HepG2 (cell line): ENCODE results near the gene CYB5A. TPM values are rescaled to one million over a fixed set of nuclear protein-coding genes. Genes with fewer than 3 reads are reported as not detected.

Source experiments
- ATF7 ChIP-seq, 2 experiments: fragments of 450-650 bp in 1 of 2; sonication (generic) in 1 of 2; formaldehyde crosslinking in 1 of 2; IDR thresholded peaks; 2 replicates each; pipeline versions ENCODE4 v1.4.0 to v1.6.1; 2016 to 2020; ENCODE audit warnings: antibody characterized with exemption in 1 of 2, mild to moderate bottlenecking in 1 of 2, missing genetic modification reagents in 1 of 2
- BCL6 ChIP-seq: IDR thresholded peaks from 2 replicates; pipeline ENCODE4 v1.6.1; 2016; ENCODE audit warnings: missing genetic modification reagents, missing compliant biosample characterization
- HMG20B ChIP-seq: conservative IDR thresholded peaks from 2 replicates; pipeline ENCODE4 v1.6.1; 2016; ENCODE audit warnings: missing genetic modification reagents, missing compliant biosample characterization
- MED1 ChIP-seq: sonication (generic); formaldehyde crosslinking; IDR thresholded peaks from 2 replicates; pipeline ENCODE4 v1.4.0; 2020; ENCODE audit warnings: missing genetic modification reagents
- NCOA2 ChIP-seq: sonication (generic); formaldehyde crosslinking; IDR thresholded peaks from 2 replicates; pipeline ENCODE4 v1.8.0; 2022; ENCODE audit warnings: inconsistent platforms
- NR2F6 ChIP-seq, 2 experiments: IDR thresholded peaks; 2 replicates each; pipeline ENCODE4 v1.6.1; 2016; ENCODE audit warnings: antibody characterized with exemption in 1 of 2, mild to moderate bottlenecking in 1 of 2
- SOX6 ChIP-seq, 2 experiments: fragments of 450-650 bp in 1 of 2; sonication (generic) in 1 of 2; formaldehyde crosslinking in 1 of 2; IDR thresholded peaks; 2 replicates each; pipeline versions ENCODE4 v1.4.0 to v1.6.1; 2017 to 2020; ENCODE audit warnings: antibody characterized with exemption in 1 of 2, mild to moderate bottlenecking in 1 of 2, missing genetic modification reagents in 1 of 2
- ZNF720 ChIP-seq: sonication (generic); formaldehyde crosslinking; IDR thresholded peaks from 2 replicates; pipeline ENCODE4 v1.4.0; 2020; ENCODE audit warnings: missing genetic modification reagents
- polyA plus RNA-seq, 8 experiments: library from polyadenylated mRNA; depleted of rRNA in 3 of 8; stranded (reverse) in 7 of 8; unstranded in 1 of 8; fragments of >200 nt; fragmentation: Illumina TruSeq in 4 of 8; extraction: Trizol in 4 of 8; gene quantifications; 2 replicates each; pipeline versions ENCODE4 v1.2.1 to v1.2.3, GENCODE V29; 2011 to 2016; ENCODE audit warnings: low read depth in 4 of 8, missing spikeins in 1 of 8, mixed read lengths in 1 of 8; ENCODE audit not compliant: insufficient read depth in 1 of 8
- total RNA-seq, 5 experiments: library from RNA; depleted of rRNA; stranded (reverse); fragments of >200 nt; fragmentation: Illumina TruSeq; extraction: Trizol; gene quantifications; 2 replicates each; pipeline ENCODE4 v1.2.3, GENCODE V29; 2016; ENCODE audit warnings: low read depth in 1 of 5
- TF ChIP-seq, protein P1 (sequence below), 2 experiments: sonication (generic) in 1 of 2; formaldehyde crosslinking in 1 of 2; IDR thresholded peaks; 2 replicates each; pipeline versions ENCODE4 v1.4.0 to v1.6.1; 2016 to 2020; ENCODE audit warnings: borderline replicate concordance in 1 of 2, low read depth in 1 of 2, mild to moderate bottlenecking in 1 of 2, missing genetic modification reagents in 1 of 2
- TF ChIP-seq, protein P2 (sequence below): sonication (generic); formaldehyde crosslinking; IDR thresholded peaks from 2 replicates; pipeline ENCODE4 v1.8.1; 2023; ENCODE audit warnings: mild to moderate bottlenecking, missing genetic modification reagents
- TF ChIP-seq, protein P3 (sequence below): IDR thresholded peaks from 2 replicates; pipeline ENCODE4 v1.4.0; 2020; ENCODE audit warnings: mild to moderate bottlenecking, missing genetic modification reagents
- TF ChIP-seq, protein P4 (sequence below): sonication (generic); formaldehyde crosslinking; IDR thresholded peaks from 2 replicates; pipeline ENCODE4 v1.4.0; 2020; ENCODE audit warnings: missing genetic modification reagents, borderline replicate concordance

CYB5A gene
- total and polyA plus RNA-seq, 2 of the 13 experiments (the other 11 are each of a cell fraction or from before 2014, with no cell fraction given), result 215 to 356 TPM

DNA sequence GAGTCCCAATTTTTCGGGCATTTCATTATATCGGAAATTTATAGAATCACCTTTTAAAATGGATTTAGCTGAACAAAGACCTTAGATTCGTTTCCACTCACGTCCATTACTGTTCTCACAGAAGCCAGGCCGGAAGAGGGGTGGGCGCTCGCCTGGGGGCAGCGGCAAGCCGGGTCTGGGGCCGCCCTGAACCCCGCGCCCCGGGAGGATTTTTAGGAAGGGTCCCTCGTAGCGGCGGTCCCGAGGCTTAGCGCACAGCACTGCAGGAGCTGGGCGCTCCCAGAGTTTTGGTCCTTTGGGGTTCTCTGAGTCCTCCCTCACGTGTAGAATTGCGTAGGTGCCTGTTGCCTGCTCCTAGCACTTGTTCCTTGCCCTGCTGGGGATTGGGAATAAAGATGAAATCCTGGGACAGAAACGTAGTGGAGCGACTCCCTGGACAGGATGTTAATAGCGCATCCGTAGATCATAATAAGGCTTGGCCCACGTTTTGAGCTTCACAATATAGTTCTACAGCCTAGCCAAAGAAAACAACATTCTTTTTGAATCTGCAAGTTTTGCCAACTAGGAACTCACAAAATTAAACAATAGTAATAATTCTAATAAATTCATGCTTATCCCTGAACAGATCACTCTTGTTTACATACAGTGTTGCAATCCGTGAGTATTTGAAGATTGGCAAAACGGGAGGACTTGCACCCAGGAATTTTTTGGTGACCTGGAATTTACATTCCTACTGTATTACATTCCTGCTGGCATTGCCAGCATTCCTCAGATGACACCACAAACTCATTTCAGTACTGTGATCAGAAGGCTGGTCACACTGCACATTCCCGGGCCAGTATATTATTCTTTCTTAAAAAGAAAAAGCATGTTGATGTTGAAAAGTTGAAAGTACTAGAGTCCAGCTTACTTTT lies 24.8 kb upstream of the CYB5A start (continued):
- TF ChIP-seq, protein P1, sequence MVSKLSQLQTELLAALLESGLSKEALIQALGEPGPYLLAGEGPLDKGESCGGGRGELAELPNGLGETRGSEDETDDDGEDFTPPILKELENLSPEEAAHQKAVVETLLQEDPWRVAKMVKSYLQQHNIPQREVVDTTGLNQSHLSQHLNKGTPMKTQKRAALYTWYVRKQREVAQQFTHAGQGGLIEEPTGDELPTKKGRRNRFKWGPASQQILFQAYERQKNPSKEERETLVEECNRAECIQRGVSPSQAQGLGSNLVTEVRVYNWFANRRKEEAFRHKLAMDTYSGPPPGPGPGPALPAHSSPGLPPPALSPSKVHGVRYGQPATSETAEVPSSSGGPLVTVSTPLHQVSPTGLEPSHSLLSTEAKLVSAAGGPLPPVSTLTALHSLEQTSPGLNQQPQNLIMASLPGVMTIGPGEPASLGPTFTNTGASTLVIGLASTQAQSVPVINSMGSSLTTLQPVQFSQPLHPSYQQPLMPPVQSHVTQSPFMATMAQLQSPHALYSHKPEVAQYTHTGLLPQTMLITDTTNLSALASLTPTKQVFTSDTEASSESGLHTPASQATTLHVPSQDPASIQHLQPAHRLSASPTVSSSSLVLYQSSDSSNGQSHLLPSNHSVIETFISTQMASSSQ (IDR thresholded peaks at IDR 0.05; ENCODE audit: low read depth), result peak; percentile 56; the same call in 1 of the 2 replicates
- TF ChIP-seq, protein P1 (CRISPR knock-in tag; IDR thresholded peaks at IDR 0.05; ENCODE audit: borderline replicate concordance), result 0 out of 2 replicates have a peak, but pooled peaks have one; percentile 18
- TF ChIP-seq, protein P2, sequence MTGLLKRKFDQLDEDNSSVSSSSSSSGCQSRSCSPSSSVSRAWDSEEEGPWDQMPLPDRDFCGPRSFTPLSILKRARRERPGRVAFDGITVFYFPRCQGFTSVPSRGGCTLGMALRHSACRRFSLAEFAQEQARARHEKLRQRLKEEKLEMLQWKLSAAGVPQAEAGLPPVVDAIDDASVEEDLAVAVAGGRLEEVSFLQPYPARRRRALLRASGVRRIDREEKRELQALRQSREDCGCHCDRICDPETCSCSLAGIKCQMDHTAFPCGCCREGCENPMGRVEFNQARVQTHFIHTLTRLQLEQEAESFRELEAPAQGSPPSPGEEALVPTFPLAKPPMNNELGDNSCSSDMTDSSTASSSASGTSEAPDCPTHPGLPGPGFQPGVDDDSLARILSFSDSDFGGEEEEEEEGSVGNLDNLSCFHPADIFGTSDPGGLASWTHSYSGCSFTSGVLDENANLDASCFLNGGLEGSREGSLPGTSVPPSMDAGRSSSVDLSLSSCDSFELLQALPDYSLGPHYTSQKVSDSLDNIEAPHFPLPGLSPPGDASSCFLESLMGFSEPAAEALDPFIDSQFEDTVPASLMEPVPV (CRISPR knock-in tag), result no peak
- TF ChIP-seq, protein P3, sequence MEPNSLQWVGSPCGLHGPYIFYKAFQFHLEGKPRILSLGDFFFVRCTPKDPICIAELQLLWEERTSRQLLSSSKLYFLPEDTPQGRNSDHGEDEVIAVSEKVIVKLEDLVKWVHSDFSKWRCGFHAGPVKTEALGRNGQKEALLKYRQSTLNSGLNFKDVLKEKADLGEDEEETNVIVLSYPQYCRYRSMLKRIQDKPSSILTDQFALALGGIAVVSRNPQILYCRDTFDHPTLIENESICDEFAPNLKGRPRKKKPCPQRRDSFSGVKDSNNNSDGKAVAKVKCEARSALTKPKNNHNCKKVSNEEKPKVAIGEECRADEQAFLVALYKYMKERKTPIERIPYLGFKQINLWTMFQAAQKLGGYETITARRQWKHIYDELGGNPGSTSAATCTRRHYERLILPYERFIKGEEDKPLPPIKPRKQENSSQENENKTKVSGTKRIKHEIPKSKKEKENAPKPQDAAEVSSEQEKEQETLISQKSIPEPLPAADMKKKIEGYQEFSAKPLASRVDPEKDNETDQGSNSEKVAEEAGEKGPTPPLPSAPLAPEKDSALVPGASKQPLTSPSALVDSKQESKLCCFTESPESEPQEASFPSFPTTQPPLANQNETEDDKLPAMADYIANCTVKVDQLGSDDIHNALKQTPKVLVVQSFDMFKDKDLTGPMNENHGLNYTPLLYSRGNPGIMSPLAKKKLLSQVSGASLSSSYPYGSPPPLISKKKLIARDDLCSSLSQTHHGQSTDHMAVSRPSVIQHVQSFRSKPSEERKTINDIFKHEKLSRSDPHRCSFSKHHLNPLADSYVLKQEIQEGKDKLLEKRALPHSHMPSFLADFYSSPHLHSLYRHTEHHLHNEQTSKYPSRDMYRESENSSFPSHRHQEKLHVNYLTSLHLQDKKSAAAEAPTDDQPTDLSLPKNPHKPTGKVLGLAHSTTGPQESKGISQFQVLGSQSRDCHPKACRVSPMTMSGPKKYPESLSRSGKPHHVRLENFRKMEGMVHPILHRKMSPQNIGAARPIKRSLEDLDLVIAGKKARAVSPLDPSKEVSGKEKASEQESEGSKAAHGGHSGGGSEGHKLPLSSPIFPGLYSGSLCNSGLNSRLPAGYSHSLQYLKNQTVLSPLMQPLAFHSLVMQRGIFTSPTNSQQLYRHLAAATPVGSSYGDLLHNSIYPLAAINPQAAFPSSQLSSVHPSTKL (CRISPR knock-in tag), result peak; percentile 93
- TF ChIP-seq ZNF720 (CRISPR knock-in tag) (no peak), HMG20B (CRISPR knock-in tag) (0 out of 2 replicates have a peak, but pooled peaks have one; percentile 36), NCOA2 (CRISPR knock-in tag) (peak; percentile 80), SOX6 (IDR thresholded peaks at IDR 0.05) (no peak), SOX6 (CRISPR knock-in tag; IDR thresholded peaks at IDR 0.05) (peak; percentile 83), ATF7 (IDR thresholded peaks at IDR 0.05) (peak; percentile 54), ATF7 (CRISPR knock-in tag; IDR thresholded peaks at IDR 0.05) (no peak), BCL6 (CRISPR knock-in tag) (peak; percentile 96), MED1 (peak; percentile 78), NR2F6 (IDR thresholded peaks at IDR 0.05) (peak; percentile 49; the same call in 1 of the 2 replicates), NR2F6 (CRISPR knock-in tag; IDR thresholded peaks at IDR 0.05) (peak; percentile 64; the same call in 1 of the 2 replicates)
- TF ChIP-seq, protein P4, sequence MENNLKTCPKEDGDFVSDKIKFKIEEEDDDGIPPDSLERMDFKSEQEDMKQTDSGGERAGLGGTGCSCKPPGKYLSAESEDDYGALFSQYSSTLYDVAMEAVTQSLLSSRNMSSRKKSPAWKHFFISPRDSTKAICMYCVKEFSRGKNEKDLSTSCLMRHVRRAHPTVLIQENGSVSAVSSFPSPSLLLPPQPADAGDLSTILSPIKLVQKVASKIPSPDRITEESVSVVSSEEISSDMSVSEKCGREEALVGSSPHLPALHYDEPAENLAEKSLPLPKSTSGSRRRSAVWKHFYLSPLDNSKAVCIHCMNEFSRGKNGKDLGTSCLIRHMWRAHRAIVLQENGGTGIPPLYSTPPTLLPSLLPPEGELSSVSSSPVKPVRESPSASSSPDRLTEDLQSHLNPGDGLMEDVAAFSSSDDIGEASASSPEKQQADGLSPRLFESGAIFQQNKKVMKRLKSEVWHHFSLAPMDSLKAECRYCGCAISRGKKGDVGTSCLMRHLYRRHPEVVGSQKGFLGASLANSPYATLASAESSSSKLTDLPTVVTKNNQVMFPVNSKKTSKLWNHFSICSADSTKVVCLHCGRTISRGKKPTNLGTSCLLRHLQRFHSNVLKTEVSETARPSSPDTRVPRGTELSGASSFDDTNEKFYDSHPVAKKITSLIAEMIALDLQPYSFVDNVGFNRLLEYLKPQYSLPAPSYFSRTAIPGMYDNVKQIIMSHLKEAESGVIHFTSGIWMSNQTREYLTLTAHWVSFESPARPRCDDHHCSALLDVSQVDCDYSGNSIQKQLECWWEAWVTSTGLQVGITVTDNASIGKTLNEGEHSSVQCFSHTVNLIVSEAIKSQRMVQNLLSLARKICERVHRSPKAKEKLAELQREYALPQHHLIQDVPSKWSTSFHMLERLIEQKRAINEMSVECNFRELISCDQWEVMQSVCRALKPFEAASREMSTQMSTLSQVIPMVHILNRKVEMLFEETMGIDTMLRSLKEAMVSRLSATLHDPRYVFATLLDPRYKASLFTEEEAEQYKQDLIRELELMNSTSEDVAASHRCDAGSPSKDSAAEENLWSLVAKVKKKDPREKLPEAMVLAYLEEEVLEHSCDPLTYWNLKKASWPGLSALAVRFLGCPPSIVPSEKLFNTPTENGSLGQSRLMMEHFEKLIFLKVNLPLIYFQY (CRISPR knock-in tag), result 0 out of 2 replicates have a peak, but pooled peaks have one; percentile 28
